HEK293T (cell line): ENCODE results near the gene ADCY1.

Source experiments
- CTCF ChIA-PET: fragments of 350-600 bp; formaldehyde crosslinking; extraction: SDS; loops from one replicate; lab custom pipeline; 2021; ENCODE audit warnings: antibody characterized with exemption, inconsistent platforms; lab: Yijun Ruan, JAX
- POLR2A ChIA-PET: fragments of 350-600 bp; formaldehyde crosslinking; extraction: SDS; loops from one replicate; lab custom pipeline; 2020; ENCODE audit warnings: antibody characterized with exemption, inconsistent platforms; lab: Yijun Ruan, JAX
- DNase-seq: peaks from one replicate; pipeline ENCODE4 v3.0.0; 2012; ENCODE audit warnings: mixed read lengths; ENCODE audit errors: extremely low spot score
- ARNT ChIP-seq: fragments of 450-650 bp; IDR thresholded peaks from 2 replicates; pipeline ENCODE4 v1.6.1; 2017; ENCODE audit warnings: mild to moderate bottlenecking
- BHLHE40 ChIP-seq: fragments of 450-650 bp; IDR thresholded peaks from 2 replicates; pipeline ENCODE4 v1.6.1; 2016; ENCODE audit warnings: mild to moderate bottlenecking, moderate library complexity, borderline replicate concordance
- CTBP1 ChIP-seq: fragments of 450-650 bp; IDR thresholded peaks from 2 replicates; pipeline ENCODE4 v1.6.1; 2016; ENCODE audit warnings: borderline replicate concordance
- ELF4 ChIP-seq: fragments of 450-650 bp; IDR thresholded peaks from 2 replicates; pipeline ENCODE4 v1.6.1; 2017; ENCODE audit warnings: antibody characterized with exemption
- FOXA1 ChIP-seq: fragments of 450-650 bp; IDR thresholded peaks from 2 replicates; pipeline ENCODE4 v1.6.1; 2016; ENCODE audit warnings: mild to moderate bottlenecking
- FOXK2 ChIP-seq: fragments of 450-650 bp; IDR thresholded peaks from 2 replicates; pipeline ENCODE4 v1.6.1; 2016; ENCODE audit warnings: mild to moderate bottlenecking
- FOXM1 ChIP-seq: fragments of 450-650 bp; IDR thresholded peaks from 2 replicates; pipeline ENCODE4 v1.6.1; 2017; ENCODE audit warnings: mild to moderate bottlenecking, borderline replicate concordance
- HDGF ChIP-seq: fragments of 450-650 bp; IDR thresholded peaks from 2 replicates; pipeline ENCODE4 v1.6.1; 2017; ENCODE audit warnings: antibody characterized with exemption, borderline replicate concordance
- L3MBTL2 ChIP-seq: fragments of 450-650 bp; conservative IDR thresholded peaks from 2 replicates; pipeline ENCODE4 v1.6.1; 2016; ENCODE audit warnings: mild to moderate bottlenecking
- LEF1 ChIP-seq: fragments of 450-650 bp; IDR thresholded peaks from 2 replicates; pipeline ENCODE4 v1.6.1; 2017; ENCODE audit warnings: mild to moderate bottlenecking, borderline replicate concordance
- NFRKB ChIP-seq: fragments of 450-650 bp; IDR thresholded peaks from 2 replicates; pipeline ENCODE4 v1.6.1; 2016; ENCODE audit warnings: mild to moderate bottlenecking, moderate library complexity
- PKNOX1 ChIP-seq: fragments of 450-650 bp; IDR thresholded peaks from 2 replicates; pipeline ENCODE4 v1.6.1; 2016
- SP1 ChIP-seq: fragments of 450-650 bp; IDR thresholded peaks from 2 replicates; pipeline ENCODE4 v1.6.1; 2017
- SUZ12 ChIP-seq: fragments of 450-650 bp; IDR thresholded peaks from 2 replicates; pipeline ENCODE4 v1.6.1; 2016; ENCODE audit warnings: mild to moderate bottlenecking
- TARDBP ChIP-seq: fragments of 450-650 bp; IDR thresholded peaks from 2 replicates; pipeline ENCODE4 v1.6.1; 2016
- ZNF384 ChIP-seq: fragments of 450-650 bp; IDR thresholded peaks from 2 replicates; pipeline ENCODE4 v1.6.1; 2016

ADCY1 gene

GRCh38 chr7:45648671-45648995 lies 74.5 kb downstream of the ADCY1 start:
- ChIA-PET CTCF (no interaction called here), POLR2A (no interaction called here)
- no peak for DNase-seq
- no peak for TF ChIP-seq ZNF384
- TF ChIP-seq SP1 = no peak
- no peak for TF ChIP-seq L3MBTL2
- no peak for TF ChIP-seq HDGF
- no peak for TF ChIP-seq FOXA1
- no peak for TF ChIP-seq PKNOX1
- TF ChIP-seq FOXM1 = no peak
- no peak for TF ChIP-seq CTBP1
- no peak for TF ChIP-seq TARDBP
- TF ChIP-seq SUZ12 = no peak
- no peak for TF ChIP-seq ELF4
- TF ChIP-seq LEF1 = no peak
- TF ChIP-seq BHLHE40 = no peak
- no peak for TF ChIP-seq FOXK2
- TF ChIP-seq NFRKB = no peak
- TF ChIP-seq ARNT = no peak

- CTCF ChIA-PET = no interaction called here
- POLR2A ChIA-PET = no interaction called here
- TF ChIP-seq CTBP1 = no peak
- no peak for TF ChIP-seq NFRKB
- no peak for DNase-seq
These were observed 75.6 kb downstream of the ADCY1 start for GRCh38 chr7:45649560-45650346.

- POLR2A ChIA-PET = no interaction called here
- no peak for TF ChIP-seq ARNT
- no peak for TF ChIP-seq FOXM1
- TF ChIP-seq FOXA1 = no peak
- no peak for TF ChIP-seq SP1
- TF ChIP-seq CTBP1 = no peak
- no peak for TF ChIP-seq BHLHE40
- TF ChIP-seq HDGF = no peak
- TF ChIP-seq ZNF384 = no peak
- CTCF ChIA-PET = interaction anchor here (0.7 kb wide), 1 partner anchor 384 kb away, joined by 3 read pairs; no protein-coding TSS in a partner anchor
- DNase-seq = no peak
These were observed 76.5 kb downstream of the ADCY1 start for GRCh38 chr7:45650404-45651394.

GRCh38 chr7:45651540-45651939 lies 77.4 kb downstream of the ADCY1 start:
- TF ChIP-seq PKNOX1 = no peak
- no peak for TF ChIP-seq LEF1
- TF ChIP-seq FOXK2 = no peak
- no peak for TF ChIP-seq SP1
- no peak for TF ChIP-seq FOXM1
- TF ChIP-seq NFRKB = no peak
- no peak for TF ChIP-seq ARNT
- no peak for TF ChIP-seq FOXA1
- TF ChIP-seq L3MBTL2 = no peak
- no peak for TF ChIP-seq CTBP1
- TF ChIP-seq HDGF = no peak
- TF ChIP-seq ELF4 = no peak
- DNase-seq = no peak
- ChIA-PET POLR2A (no interaction called here), CTCF (no interaction called here)

GRCh38 chr7:45652630-45653029 lies 78.5 kb downstream of the ADCY1 start:
- DNase-seq = no peak
- CTCF ChIA-PET = no interaction called here
- POLR2A ChIA-PET = no interaction called here
- TF ChIP-seq ZNF384 = no peak
- no peak for TF ChIP-seq FOXA1
- no peak for TF ChIP-seq BHLHE40
- no peak for TF ChIP-seq NFRKB
- TF ChIP-seq CTBP1 = no peak
- TF ChIP-seq FOXK2 = no peak

GRCh38 chr7:45653209-45653907 lies 79.2 kb downstream of the ADCY1 start:
- no peak for DNase-seq
- TF ChIP-seq HDGF (no peak), FOXA1 (no peak), FOXK2 (no peak), CTBP1 (no peak), ELF4 (no peak), NFRKB (no peak), ARNT (no peak), SUZ12 (no peak), ZNF384 (no peak), LEF1 (no peak), PKNOX1 (no peak)
- CTCF ChIA-PET = no interaction called here
- POLR2A ChIA-PET = no interaction called here
